Cardiac septum (tissue), 1 donor: ENCODE measurements around the gene ACAD9. TPM values are rescaled to one million over a fixed set of nuclear protein-coding genes. Genes with fewer than 3 reads are reported as not detected.

ENCODE experiments used
- total RNA-seq: library from RNA; stranded (reverse); fragmentation: NEBNext Ultra II Directional; extraction: Animal tissue kit (Norgen Biotek cat#: 25700); gene quantifications from one replicate; pipeline ENCODE4 v1.2.1, GENCODE V29; 2021
- donor health status: DM: no; HTN: no; CAD: no.

The ACAD9 gene
- total RNA-seq, 1 donor from 2014 or later: 29.3 TPM

Other genes starting within 250 kb of the ACAD9 start
- gene RPN1, start 228.8 kb upstream of the ACAD9 start, total RNA-seq: 84.9 TPM
- gene RAB7A, start 153.4 kb upstream of the ACAD9 start, total RNA-seq: 215 TPM
- gene CFAP92, start 114.5 kb downstream of the ACAD9 start, total RNA-seq: 0.27 TPM
- gene EFCC1, start 121.7 kb downstream of the ACAD9 start, total RNA-seq: 1.7 TPM
- 0.27 TPM for gene GP9, start 181.2 kb downstream of the ACAD9 start, total RNA-seq
- gene RAB43, start 242.2 kb downstream of the ACAD9 start, total RNA-seq: 3.4 TPM